Right renal pelvis (tissue), 4 donors: ENCODE results near the gene FABP3. TPM values are rescaled to one million over a fixed set of nuclear protein-coding genes. Genes with fewer than 3 reads are reported as not detected.

Source experiments
- DNase-seq, 4 donors: peaks; one replicate each; pipeline ENCODE4 v3.0.0-alpha.2; 2013; ENCODE audit warnings: low read depth in 4 of 4, low spot score in 3 of 4, missing footprints in 1 of 4
- polyA plus RNA-seq, 4 donors: library from polyadenylated mRNA; unstranded; fragments of 120-200 nt; gene quantifications; one replicate each; pipeline ENCODE4 v1.2.1, GENCODE V29; 2013; ENCODE audit not compliant: insufficient read length in 4 of 4

The FABP3 gene
- polyA plus RNA-seq, 4 donors, result 69.0 to 79.5 (median 72.7) TPM

- DNase-seq, result no peak
These were observed 1.1 kb upstream of the FABP3 start for GRCh38 chr1:31373897-31374486.

- no peak for DNase-seq
These were observed 173 bp downstream of the FABP3 start for GRCh38 chr1:31372751-31373055.

GRCh38 chr1:31372051-31372450, 825 bp downstream of the FABP3 start:
- DNase-seq, result no peak

- DNase-seq, result peak in 1 of 4 donors; percentile 30
These were observed 1.5 kb downstream of the FABP3 start for GRCh38 chr1:31371121-31371959.

- DNase-seq, result no peak
These were observed 2.3 kb downstream of the FABP3 start for GRCh38 chr1:31370565-31370964.

- DNase-seq, result no peak
These were observed 2.9 kb downstream of the FABP3 start for GRCh38 chr1:31370021-31370420.

- no peak for DNase-seq
These were observed 4.2 kb downstream of the FABP3 start for GRCh38 chr1:31368611-31369107.

GRCh38 chr1:31366796-31367195, 6.1 kb downstream of the FABP3 start:
- no peak for DNase-seq

- DNase-seq, result peak in 2 of 4 donors; percentile 45 to 49
These were observed 8.2 kb downstream of the FABP3 start for GRCh38 chr1:31364561-31365250.

- no peak for DNase-seq
These were observed 10.8 kb downstream of the FABP3 start for GRCh38 chr1:31362032-31362431.

GRCh38 chr1:31361607-31362006, 11.3 kb downstream of the FABP3 start:
- no peak for DNase-seq

- no peak for DNase-seq
These were observed 16.4 kb downstream of the FABP3 start for GRCh38 chr1:31356427-31356826.

- no peak for DNase-seq
These were observed 18.6 kb downstream of the FABP3 start for GRCh38 chr1:31354283-31354682.

GRCh38 chr1:31348449-31348848, 24.4 kb downstream of the FABP3 start:
- no peak for DNase-seq

GRCh38 chr1:31346785-31347184, 26.1 kb downstream of the FABP3 start:
- no peak for DNase-seq

- no peak for DNase-seq
These were observed 27.2 kb downstream of the FABP3 start for GRCh38 chr1:31345635-31346034.

- DNase-seq, result no peak
These were observed 28.4 kb downstream of the FABP3 start for GRCh38 chr1:31344503-31344902.

GRCh38 chr1:31336687-31337467, 36.0 kb downstream of the FABP3 start:
- no peak for DNase-seq

GRCh38 chr1:31335007-31335406, 37.9 kb downstream of the FABP3 start:
- peak in 2 of 4 donors; percentile 8 to 18 for DNase-seq

GRCh38 chr1:31327381-31327780, 45.5 kb downstream of the FABP3 start:
- no peak for DNase-seq

- no peak for DNase-seq
These were observed 46.4 kb downstream of the FABP3 start for GRCh38 chr1:31326461-31326860.
